Measurements from ENCODE around the gene PPP1R9A.

PPP1R9A gene

DNA sequence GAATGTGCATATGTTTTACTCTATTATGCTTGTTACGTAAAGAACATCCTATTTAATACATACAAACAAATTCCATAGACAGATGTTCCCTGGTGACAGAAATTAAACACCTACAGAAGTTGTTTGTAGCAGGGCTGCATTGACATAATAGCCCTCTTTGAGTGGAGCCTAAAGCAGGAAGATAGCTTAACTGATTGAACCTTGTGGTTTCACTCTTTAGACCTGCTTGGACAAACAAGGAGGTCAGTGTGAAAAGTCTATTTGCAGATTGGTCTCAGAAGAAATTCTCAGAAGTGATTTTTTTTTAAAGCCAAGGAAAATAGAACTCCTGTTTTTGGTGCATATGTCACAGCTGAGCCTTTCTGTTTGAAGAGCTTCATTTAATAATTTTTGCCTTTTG, 121.3 kb downstream of the PPP1R9A start:
- no peak for DNase-seq (ENCODE audit: low read depth, low spot score)

DNA sequence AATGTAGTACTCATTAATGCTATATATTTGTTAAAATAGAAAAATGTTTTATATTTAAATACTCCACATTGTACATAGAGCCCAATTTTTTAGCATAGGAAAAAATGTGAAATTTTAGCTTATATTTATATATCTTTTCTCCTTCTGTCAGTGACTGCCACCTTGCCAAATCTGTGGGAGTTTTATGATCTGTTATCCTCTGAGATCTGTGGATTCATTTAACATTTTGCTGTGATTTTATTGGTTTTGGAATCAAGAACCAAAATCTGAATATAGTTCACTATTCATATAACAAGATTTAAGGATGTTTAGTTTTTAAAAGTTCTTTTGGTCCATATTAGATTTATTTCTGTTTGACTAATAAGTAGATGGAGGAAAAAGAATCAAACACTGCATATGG, 127.9 kb downstream of the PPP1R9A start:
- no peak for DNase-seq (ENCODE audit: low read depth, low spot score)

DNA sequence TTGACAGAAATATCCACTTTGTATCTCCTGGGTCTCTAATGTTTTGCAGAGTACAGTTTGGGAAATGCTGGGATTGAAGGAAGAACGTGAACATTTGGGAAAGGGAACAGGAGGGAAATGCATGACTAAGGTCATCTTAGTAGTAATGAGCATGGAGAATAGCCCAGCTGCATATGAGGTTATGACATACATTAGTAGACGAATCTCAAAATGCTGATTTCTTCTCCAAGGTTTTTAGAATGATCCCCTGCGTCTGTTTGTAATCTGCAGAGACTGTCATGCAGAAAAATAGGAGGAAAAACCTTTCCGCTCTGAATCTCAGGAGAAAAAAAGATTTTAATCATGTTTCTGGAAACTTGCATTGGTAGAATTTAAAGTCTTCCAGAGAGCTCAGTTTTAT, 133.6 kb downstream of the PPP1R9A start:
- no peak for DNase-seq (ENCODE audit: low read depth, low spot score)

DNA sequence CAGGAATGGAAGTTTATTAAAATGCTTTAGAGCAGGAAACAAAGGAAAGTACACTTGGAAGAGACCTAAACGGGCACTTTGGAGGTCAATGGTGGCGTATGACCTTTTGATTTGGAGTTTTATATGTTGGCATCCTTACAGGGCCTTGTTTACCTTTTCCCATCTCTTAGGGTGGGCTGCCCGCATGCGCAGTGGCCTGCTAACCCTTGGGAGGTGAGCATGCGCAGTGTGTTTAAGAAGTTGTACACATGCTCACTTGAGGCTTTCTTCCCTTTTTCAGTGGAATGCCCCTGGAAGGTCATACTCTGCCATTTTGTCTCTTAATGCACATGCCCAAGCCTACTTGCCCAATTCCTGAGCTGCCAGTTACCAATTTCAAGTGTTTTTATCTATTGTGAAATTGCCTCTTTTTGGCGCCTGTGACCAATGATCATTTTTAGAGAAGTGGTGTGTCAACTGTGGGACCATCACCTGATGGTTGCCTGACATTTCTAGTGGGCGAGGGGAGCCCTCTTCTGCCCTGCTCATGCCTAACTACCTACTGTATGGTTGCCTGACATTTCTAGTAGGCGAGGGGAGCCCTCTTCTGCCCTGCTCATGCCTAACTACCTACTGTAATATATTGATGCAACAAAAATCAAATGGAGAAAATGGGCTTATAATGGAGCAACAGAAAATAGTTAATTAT, 138.0 kb downstream of the PPP1R9A start:
- DNase-seq (ENCODE audit: low read depth, low spot score), result peak; percentile 7

DNA sequence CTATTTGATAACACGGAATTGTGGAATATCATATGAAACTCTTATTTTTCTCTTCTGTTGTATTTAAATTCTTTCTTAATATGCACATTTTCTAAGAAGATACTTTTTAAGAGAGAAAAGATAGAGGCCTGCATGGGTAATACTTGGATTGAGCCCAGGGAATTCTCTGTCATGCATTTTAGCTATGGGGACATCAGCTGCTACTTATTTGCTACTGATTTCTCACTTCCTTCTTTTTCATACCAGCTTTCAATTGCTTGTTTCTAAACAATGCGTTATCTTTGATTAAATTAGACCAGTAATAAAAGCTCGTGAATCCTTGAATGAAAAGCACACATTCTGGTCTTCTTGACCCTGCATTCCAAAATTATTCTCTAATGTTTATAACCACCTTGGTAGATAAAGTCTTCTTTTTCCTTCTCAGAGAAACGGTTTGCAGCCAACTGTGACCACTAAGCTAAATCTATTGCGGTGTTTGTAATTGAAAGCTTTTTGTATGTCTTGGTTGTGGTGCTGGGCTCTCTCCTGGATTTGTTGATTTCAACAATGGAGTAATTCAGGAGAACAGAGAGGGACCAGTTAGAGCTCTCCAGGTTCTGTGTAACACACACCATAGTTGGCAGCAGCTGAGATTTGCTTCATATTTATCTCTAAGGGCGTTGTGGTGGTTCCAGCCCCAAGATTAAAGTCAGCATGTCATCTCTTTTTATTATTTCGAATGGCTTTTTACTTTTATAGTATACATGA, 139.3 kb downstream of the PPP1R9A start:
- no peak for DNase-seq (ENCODE audit: low read depth, low spot score)

DNA sequence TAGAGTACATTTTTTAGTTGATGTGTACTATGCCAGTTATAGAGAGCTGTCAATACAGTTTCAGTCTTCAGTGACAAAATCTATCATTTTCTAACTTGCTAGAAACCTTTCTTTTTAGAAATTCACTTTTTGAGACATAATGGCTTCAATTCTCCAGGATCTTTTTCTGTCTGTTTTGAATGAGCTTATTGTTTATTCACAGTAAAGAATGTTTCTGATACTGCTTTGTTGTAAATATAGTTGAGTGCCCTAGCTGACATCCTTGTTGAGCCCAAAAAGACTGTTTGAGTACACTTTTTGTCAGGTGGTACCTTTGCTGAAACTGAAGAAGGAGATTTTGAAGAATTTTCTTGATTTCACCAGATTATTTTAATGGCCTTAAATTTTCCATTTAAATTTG, 139.9 kb downstream of the PPP1R9A start:
- no peak for DNase-seq (ENCODE audit: low read depth, low spot score)

DNA sequence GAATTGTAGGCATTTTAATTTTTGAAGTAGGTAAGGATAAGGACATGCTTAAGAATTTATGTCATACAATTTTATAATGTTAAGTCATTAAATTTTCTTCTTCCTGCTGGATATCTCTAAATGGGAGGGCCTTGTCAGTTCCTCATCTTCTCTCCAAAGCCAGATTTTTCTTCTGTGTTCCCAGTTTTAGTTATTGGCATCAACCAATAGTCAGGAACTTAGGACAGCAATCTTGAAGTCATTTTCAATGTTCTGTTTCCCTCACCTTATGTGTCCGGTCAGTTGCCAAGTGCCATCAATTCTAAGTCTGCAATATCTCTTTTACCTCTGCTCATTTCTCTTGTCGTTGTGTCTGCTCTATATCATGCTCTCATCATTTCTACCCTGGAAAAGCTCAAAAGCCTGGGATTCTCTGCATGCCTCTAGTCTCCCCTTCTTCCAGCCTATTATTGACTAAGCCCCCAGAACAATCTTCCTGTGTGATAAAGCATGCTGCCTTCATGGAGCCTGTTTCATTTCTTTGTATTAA, 145.2 kb downstream of the PPP1R9A start:
- no peak for DNase-seq (ENCODE audit: low read depth, low spot score)

DNA sequence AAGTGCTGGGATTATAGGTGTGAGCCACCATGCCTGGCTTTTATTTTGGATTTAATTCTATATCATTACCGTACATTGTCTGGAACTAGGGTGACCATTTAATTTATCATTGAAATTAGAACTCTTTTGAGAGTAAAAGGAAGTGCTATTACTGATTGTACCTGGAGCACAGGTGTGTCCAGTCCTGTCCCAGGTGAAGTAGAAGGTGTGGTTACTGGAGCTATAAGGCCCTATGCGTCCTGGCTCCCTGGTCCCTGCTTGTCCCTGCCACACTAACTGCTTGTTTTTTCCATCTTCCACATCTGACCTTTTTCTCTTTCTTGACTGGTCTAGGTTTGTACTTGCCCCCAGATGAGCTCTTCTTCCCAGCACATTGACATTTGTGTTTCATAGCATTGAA, 147.0 kb downstream of the PPP1R9A start:
- no peak for DNase-seq (ENCODE audit: low read depth, low spot score)

DNA sequence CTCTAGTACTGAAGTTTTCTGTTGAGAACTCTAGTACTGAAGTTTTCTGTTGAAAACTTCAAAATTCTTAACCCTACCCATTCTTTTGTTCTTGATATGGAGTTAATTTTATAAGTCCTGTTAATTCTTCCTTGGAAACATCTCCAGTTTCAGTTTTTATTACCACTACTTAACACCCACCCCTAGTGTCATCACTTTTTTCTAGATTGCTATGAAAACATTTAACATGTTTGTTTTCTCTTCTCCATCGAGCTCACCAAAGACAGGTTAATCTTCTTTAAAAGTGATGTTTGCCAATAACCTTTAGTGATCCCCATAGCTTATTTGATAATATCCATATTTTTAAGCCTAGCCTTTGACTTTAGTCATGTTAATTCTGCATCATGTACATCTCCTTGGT, 147.9 kb downstream of the PPP1R9A start:
- DNase-seq (ENCODE audit: low read depth, low spot score), result no peak

DNA sequence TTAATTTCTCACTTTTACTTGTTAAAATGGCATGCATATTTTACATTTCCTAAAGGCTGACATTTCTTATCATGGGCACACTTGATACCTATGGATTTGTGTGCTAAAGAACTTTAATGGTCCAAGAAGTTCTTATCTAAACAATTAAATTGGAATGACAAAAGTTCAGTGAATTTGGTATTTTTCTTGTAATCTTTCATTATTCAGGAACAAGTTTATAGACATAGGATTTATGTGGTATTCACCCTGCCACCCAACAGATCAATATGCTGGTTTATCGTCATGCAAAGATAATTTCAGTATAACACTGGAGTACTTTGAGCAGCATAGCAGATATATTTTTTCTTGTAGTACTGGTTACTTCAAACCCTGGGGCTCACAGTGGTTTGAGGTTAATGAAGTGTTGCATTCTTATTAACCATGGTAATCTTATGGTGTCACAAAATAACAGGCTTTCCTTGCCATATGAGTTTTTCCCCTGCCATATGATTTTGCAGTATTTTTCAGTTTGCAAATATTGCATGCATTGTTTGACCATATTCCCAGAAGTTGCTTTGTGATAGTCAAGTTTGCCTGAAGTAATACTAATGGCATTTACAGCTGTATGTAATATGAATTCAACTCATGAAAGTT, 148.8 kb downstream of the PPP1R9A start:
- no peak for DNase-seq (ENCODE audit: low read depth, low spot score)

DNA sequence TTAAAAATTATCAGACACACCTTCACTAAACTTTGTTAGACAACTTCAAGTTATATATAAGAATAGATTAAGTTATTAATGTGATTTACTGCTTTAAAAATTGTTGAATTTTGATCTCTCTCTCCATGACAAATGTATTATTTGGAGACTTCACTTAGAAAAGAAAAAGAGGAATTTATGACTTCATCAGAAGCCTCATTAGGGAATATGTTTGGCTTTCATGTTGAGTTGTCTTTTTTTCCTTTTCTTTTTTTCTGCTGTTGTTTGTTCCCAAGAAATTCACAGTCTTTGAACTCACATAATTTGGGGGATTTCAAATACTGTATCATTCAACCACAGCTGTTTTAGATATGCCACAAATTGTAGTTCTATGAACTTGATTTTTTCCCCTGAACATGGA, 149.5 kb downstream of the PPP1R9A start:
- DNase-seq (ENCODE audit: low read depth, low spot score), result no peak

DNA sequence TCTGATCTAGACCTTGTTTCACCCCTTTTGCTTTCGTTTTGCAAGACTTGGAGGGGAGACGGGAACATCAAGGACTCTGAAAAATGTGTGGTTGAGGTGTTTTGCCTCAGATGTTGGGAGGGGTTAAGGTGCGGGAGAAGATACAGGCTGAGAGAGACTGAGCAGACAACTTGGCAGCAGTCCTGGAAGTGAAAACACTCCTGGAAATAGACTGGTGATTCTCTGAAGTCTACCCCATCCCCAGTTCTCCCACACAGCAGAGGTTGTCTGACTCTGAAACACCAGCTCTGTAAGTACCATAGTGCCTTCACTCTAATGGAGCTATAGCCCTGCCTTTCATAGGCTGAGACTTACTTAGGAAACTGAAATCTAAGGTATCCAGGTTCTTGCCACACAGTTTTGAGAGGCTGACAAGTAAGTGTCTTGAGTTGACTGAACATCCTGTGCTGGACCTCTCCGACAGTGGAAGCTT, 152.5 kb downstream of the PPP1R9A start:
- DNase-seq (ENCODE audit: low read depth, low spot score), result no peak

DNA sequence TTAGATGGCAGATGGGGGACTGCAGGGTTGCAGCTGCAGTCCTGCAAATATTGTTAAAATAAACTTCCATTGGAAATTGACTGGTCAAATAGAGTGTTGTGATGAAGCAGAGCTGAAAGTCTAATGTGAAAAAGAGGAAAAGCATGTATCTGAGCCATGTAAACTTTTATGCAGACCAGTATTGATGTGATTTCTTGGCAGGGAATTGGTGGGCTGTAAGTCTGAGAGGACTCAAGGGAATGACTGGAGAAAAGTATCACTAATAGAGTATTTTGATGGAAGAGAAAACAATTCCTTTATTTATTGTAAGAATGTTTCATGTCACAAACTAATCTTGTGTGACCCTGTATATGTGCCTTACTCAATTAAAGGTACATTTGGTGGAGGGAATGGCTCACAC, 155.5 kb downstream of the PPP1R9A start:
- no peak for DNase-seq (ENCODE audit: low read depth, low spot score)

DNA sequence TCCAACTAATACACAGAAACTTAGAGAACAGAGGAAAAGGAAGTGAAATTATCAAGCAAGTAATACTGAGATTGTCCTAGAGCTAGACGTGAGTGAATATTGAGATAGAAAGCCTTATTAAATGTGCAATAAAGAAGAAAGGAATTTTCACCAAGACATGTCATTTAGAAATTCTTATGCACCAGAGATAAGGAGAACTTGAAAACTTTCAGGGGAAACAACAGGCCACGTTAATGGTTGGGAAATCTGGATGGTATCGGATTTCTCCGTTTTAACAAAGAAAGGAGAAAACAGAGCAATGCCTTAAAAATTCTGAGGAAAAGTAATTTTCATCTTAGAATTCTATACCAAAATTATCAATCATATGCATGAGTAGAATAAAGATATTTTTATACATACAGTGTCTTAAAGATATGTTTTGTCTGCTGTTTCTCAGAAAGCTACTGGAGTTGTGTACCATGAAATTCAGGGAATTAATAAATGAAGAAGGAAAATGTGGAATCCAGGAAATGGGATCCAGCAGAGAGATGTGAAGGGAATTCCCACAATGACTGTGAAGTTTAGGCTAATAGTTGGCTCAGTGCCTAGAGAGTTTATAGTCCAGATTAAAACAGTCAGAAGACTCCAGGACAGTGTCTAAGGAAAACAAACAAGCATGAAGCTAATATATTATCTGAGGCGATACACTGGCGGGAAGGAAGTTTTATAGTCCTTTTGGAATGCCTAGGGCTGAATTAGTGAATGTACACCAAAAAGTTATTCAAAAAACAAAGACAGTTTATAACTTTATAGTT, 159.5 kb downstream of the PPP1R9A start:
- DNase-seq (ENCODE audit: low read depth, low spot score), result no peak

DNA sequence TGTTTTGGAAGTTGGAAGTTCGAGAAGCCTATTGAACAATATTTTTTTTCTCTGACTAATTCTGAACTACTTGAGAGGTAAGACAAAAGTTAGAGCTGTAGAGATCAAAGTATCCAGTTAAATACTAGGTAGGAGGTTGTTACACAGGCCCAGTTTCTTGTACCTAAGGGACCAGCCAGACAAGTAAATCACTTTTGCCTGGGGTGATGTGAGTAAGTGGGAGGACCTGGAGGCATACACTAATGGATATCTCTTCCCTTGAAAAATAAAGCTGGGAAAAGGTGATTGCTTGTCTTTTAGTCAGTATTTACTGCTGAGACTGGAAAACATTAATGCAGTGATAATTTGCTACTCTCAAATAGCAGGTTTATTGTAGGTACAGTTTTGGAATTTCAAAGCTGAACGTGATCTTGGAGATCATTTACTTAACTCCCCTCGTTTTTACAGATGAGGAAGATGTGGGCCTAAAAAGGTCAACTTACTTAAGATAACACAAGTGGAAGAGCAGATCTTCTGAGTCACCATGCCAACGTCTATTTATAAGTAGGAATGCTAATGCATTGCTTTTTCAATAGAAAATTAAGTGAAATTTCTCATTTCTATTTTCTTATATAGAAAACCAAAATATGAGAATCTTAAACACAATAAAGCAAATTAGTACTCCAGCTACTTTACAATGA, 181.3 kb downstream of the PPP1R9A start:
- DNase-seq (ENCODE audit: low read depth, low spot score), result peak; percentile 32

DNA sequence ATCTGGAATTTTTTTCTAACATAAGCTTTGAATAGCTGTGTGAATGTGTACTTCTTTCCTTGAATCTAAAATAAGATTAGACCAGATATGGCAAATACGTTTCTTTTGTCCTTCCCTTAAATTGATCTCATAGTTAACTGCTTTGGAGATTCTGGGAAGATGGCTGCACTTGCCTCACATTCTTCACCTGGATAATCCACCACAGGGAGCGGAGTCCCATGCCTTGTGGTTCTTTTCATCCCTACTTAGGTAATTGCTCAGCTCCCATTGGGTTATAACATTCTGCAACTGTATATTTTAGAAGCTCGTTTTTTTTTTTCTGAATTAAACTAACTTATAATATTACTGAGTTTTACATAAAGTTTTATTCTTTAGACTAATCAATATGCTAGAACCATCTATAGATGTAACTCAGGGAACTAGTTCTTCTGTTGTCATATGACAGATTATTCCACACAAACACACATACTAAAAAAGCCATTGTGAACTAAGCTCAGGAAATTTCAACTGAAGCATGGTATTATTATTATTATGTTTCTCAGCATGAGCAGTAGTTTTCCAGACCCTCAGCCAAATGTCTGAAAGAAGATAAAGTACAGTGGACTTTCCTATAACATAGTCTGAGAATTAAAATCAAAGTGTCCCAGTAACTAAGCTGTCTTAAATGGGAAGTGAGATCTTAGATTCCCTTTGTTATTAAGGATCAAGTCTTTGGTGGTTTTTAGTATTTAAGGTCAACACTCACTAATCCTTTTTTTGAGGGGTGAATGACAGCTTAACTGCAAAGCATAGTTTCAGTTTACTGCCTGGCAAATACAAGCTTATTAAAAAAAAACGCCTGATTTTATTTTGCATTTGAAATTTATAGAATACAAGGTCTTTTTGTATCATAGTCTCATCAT, 182.3 kb downstream of the PPP1R9A start:
- no peak for DNase-seq (ENCODE audit: low read depth, low spot score)

DNA sequence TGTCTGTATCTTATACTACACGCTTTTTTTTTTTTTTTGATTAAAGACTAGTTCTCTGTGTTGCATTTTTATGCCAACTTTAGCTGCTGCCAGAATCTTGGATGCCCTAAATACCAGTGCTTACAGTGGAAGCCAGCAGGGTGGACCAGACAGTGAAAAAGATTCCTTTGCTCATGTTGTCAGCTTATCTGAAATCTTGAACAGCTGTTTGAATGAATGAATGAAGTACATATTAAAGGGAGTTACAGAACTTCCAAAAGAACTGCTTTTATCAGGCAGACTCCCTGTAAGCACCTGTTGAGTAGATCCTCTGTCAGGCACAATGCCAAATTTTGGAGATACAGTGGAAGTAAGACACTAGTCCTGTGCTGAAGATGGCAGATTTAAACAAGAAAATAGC, 184.9 kb downstream of the PPP1R9A start:
- DNase-seq (ENCODE audit: low read depth, low spot score), result no peak

DNA sequence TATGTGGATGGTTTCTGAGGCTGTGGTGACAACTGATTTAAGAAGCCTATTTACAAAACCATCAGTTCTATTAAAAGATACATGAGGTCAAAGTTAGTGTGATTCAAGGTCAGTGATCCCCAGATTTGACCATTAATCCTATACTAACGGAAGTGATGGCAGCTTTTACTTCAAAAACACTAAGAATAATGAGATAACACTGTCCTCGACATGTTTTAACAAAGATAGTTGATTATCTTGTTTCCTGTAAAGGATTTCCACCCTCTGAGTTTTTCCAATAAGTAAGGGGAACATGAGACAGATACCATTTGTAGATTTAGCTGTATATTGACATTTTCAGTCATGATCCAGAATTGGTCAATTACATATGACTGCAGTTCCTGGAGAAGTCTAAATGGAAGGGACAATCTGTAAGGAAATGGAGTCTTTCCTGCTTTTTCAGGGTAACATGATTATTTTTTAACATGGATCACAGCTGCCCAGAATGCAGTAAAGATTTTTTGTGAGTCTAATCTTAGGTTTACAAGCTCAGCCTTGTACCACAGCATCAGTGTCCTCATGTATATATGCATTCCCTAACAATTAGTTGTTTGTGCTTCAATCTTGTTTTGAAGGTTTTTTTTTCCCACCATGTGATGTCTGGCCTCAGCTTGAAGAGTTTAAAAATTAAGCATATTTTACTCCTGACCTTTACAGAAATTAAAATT, 188.0 kb downstream of the PPP1R9A start:
- DNase-seq (ENCODE audit: low read depth, low spot score), result no peak

DNA sequence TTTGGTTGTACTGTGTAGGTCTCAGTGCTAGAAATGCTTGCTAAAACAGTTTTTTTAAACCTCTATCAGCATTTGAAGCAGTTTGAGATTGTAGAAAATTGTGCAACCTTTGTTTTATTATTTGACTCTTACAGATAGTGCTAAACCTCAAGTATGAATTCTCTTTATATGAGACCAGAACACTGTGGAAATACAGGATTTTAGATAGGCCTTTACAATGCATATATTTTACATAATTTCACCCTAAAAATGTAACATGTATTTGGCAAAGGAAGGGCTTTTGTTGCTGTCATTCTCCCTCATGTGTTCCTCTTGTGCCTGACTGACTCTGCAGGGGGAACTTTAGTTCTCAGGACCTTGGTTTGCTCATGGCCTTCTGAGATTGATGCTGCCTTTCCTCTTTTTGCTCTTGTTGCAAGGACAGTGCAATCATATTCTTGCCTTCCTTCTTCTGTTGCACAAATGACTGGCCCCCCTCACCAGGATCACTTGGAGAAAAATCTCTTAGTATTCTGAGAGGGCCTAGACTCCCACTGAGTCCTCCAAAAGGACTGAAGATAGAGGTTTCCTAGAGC, 188.7 kb downstream of the PPP1R9A start:
- no peak for DNase-seq (ENCODE audit: low read depth, low spot score)
